HL-60/S4 treated with phorbol 12-myristate 13-acetate at 8.2 ng/mL for 4 days and 3 days (cell line): ENCODE measurements around the gene SCFD2.

Experiments used
- in situ Hi-C: fragments of 300-500 bp; cut with MboI; formaldehyde crosslinking; loops from 2 replicates; pipeline ENCODE4 v1.15.0; 2022; ENCODE audit warnings: low sequenced_read_pairs

Gene SCFD2

DNA sequence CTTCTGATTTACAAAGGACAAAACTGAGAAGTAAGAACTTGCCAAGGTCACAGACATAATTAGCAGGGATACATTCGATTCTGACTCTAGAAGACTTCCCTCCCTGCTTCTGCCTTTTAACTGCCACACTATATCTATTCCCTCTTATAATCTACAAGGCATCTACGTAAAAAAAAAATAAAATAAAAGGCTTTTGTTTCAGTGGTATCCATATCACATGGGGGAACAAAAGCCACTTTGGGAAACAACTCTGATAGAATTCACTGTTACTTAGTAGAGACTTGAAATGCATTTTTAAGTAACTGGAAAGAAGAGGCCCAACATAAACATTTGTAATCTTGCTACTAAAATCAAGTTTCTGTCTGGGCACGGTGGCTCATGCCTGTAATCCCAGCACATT lies 247.2 kb downstream of the SCFD2 start:
- in situ Hi-C loops, result no loop called here

DNA sequence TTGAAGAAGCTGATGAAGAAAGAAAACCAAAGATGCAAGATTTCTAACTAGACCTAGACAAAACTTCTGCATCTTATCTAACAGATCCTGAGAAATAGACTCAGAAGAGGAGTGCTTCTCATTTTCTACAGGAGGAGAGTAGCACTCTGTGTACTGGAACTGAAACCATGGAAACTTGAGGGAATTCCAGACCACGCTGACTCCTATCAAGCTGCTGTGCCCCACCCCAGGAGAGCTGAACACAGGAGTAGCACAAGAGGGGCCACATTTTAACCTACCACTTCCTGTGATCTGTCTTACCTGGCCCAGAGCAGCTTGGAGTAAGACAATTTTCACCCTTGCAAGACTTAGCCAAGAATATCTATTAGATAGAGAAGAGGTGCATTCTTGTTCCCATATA lies 248.9 kb downstream of the SCFD2 start:
- in situ Hi-C loops, result no loop called here

DNA sequence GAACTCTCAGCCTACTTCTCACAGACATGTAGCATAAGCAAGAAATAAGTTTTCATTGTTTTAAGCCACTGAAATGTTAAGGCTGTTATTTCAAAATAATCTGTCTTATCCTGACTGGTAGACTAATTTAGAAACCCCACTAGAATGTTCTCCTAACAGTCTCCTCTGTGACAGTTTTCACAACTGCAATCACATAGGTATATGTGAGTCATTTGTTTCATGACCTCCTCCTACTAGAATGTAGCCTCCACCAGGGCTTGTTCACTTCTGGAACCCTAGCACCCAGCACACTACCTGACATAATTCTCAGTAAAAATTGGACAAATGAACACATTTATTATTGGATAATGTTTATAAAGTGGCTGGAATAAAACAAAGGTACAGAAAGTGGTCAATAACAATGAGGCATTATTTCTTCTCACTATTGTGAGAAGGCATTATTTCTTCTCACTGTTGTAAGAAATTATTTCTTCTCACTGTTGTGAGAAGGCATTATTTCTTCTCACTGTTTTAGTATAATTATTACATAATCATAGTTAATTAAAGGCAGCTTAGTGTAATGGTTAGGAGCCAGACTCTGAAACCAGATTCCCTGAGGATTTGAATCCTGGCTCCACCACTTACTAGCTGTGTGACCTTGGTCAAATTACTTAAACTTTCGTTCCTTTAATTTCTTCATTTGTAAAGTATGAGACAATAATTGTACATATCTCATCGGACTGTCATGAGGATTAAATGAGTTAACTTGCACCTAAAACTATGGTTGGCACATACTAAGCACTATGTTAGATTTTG lies 252.2 kb downstream of the SCFD2 start:
- in situ Hi-C loops, result no loop called here

DNA sequence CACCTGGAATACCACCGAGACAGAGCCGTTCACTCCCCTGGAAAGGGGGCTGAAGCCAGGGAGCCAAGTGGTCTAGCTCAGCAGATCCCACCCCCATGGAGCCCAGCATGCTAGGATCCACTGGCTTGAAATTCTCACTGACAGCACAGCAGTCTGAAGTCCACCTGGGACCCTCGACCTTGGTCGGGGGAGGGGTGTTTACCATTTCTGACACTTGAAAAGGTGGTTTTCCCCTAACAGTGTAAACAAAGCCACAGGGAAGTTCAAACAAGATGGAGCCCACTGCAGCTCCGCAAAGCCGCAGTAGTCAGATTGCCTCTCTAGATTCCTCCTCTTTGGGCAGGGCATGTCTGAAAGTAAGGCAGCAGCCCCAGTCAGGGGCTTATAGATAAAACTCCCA lies 260.5 kb downstream of the SCFD2 start:
- in situ Hi-C loops, result no loop called here

DNA sequence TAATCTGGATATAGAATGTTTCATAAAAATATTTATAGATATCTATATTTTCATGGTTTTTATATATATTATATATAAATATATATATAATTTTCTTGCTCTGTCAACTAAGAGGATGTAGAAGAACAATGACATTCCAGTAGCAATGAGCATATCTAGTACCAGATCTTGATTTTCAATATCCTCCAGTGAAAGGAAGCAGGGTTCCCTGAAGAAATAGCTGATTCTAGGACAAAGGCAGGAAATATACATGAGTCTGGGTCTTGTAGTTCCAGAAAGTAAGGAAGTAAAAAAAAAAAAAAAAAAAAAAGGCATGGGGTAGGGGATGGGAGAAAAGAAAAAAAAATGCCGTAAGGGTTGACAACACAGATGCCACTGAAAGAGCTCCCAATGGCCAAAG lies 262.4 kb downstream of the SCFD2 start:
- in situ Hi-C loops, result no loop called here

DNA sequence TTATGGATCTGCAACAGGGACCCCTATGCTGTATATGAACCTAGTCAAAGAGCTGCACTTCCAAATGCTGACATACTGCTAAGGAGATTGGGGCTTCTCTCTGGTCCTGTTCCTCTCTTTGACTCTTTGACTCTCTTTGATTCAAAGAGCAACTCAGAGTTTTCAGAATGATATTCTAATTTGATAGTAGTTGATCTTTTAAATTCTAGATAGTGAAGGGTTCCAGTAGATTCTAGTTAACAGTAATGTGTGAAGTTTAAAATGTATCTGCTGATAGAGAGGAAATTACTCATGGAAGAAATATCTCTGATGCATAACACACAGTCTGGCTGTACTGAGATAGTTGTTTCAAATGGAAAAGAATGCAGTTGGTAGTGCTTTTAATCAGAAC lies 264.7 kb downstream of the SCFD2 start:
- in situ Hi-C loops, result no loop called here

DNA sequence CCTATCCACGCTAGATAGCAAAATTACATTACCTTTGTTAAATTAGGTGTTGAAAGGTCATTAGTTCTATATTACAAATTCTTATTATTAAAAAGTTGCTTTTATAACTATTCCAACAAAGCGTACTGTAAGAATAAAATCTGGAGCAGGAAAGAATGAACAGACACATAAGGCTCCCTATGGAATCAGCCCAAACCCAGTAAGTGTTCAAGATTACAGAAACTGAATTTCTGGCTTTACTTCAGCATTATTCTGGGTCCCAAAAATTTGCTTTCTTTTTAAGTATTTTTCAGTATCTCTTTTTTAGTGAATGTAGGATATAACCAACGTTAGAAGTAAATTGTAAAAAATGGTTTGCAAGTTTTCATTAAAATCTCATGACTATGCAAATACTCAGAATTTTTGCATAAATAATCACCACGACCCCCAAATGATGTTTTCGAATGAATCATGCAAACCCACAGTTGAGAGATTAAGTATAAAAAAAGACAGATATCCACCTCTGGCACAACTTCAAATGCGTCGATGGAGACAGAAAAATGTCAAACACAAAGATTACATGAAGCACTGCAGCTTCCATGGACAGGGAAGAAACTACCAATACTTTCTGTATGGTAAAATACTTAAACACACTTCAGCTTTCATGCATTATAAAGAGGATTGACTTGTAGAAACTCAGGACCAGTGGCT lies 265.2 kb downstream of the SCFD2 start:
- in situ Hi-C loops, result no loop called here

DNA sequence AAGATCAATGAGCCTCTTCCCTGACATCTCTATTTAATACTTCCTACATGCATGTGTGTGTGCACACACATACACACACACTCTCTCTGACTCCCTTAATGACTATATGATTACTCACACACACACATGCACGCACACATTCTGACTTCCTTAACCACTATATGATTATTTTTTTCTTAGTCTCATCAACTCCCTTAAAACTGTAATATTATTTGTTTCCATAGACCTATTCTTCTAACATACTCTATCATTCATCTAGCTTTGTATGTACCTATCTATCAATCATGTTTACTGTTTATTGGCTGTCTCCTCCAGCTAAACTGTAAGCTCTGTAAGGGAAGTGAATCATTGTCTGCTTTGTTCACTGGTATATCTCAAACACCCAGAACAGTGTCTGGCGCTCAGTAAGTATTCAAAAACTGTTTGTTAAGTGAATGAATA lies 267.2 kb downstream of the SCFD2 start:
- in situ Hi-C loops, result no loop called here

DNA sequence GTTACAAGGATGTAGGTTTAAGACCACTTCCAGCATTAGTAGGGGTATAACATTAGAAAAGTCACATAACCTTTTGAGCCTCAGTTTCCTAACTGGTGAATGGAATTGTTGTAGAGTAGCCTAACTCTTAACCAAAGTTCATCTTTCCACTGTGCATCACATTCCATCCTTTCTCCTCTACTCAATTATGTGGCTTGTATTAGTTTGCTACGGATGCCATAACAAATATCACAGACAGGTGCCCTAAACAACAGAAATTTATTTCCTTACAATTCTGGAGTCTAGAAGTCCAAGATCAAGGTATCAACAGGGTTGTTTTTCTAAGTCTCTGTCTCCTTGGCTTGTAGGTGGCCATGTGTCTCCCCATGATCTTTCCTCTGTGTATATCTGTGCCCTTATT lies 271.8 kb downstream of the SCFD2 start:
- in situ Hi-C loops, result no loop called here

DNA sequence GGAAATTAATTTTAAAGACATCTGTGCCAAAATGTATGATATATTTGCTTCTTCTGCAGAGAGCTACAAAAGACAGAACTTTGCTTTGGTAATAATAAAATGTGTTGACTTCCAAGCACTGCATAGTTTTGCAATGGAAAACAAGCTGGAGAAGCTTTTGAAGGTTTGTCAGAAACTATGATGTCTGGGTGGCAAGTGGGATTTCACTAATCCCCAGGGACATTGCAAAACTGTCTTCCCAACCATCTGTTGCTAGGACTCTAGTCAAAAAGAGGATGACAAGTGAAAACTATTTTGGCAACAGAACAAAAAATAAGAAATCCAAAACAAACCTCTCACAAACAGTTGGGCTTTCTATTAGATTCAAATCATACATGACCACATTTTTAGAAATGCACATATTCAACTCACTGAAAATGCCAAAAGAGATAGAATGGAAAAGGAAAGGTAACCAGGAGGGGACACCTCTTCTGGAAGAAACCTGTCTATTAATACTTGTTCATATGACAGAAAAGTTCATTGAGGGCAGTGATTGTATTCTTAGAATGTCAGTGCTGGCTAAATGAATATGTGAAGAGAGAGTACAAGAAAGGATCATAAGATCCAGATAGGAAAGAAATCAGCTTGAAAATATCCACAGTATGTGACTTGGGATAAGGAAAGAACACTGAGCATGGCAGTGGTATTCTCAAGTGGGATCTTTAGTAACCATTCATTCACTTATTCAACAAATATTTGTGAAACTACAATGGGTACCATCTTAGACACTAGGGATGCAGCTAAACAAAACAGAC lies 275.7 kb downstream of the SCFD2 start:
- in situ Hi-C loops, result no loop called here

DNA sequence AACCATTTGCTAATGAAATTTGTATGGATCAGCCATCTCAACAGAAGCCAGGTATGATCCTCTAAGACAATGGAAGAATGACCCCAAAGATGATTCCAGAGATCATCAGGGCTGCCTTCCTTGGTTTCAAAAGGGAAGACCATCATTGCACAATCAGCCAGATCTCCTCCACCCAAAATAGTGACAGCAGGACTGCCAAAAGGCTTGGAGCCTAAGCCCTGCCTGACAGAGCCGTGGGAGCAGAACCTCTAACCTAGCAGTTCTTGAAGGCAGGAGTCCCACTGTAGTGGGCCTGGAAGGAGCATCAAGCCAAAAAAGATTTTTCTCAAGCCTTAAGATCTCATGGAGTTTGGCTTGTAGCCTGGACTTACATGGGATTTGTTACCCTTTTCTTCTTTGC lies 277.7 kb downstream of the SCFD2 start:
- in situ Hi-C loops, result no loop called here

DNA sequence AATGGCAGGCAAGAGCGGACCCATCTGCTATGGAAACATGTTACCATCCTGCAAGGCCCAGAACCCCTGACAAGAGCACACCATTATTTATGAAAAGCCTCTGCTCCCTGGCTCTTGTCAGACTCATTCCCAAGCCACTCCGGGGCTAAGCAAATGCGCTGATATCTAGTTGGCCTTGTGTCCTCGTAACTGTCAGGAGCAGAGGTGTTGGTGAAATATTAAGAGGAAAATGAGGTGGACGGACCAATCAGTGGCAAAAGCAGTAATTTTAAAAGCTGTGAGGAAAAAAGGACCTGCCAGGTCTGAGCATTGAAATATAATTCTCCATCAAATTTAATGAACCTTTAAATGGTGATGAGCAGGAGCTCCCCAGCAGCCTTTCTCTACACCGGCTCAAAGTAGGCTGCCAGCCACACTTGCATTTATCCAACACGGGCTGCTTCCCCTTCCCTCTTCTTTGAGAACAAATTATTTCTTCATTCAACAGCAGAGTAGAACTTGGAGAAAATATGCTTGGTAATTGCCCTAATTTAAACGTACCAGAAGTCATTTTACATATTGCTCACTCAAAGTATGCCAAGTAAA lies 289.4 kb downstream of the SCFD2 start:
- in situ Hi-C loops, result no loop called here

DNA sequence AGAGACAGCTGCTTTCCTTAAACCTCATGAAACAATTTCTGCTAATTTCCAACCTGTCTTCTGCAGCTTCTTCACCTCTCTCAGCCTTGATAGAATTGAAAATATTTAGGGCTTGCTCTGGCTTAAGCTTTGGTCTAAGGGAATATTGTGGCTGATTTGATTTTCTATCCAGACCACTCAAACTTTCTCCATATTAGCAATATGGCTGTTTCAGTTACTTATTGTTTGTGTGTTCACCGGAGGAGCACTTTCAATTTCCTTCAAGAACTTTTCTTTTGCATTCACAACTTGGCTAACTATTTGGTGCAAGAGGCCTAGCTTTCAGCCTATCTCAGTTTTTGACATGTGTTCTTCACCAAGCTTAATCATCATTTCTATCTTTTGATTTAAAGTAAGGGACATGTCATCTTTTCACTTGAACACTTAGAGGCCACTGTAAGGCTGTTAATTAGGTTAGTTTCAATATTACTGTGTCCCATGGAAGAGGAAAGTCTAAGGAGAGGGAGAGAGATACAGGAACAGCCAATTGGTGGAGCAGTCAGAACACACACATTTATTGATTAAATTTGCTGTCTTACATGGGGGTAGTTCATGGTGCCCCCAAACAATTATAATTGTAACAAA lies 290.6 kb downstream of the SCFD2 start:
- in situ Hi-C loops, result no loop called here

DNA sequence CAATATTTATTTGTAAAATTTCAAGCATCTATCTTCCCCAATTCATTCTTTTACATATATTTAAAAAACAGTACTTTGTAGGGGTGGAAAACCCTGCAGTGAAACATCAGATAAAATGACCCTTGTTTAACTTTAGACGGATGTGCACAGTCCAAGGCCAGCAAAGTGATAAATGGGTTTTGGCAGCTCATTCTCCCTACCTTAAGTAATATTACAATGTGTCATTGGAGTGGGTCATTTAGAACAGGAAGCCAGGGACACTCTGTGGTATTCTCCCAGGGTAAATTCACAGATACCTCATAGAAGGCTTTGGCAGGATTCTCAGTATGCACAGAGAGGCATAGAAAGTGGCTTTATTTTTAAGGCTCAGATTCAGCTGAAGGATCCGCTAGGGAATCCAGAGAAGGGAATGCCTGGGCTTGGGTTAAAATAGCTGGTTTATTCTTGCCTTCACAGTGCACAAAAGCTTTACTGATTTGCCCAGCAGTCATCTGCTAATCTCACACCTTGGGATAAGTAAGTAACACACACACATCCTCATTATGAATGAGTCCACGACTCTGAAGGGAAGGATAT lies 297.0 kb downstream of the SCFD2 start:
- in situ Hi-C loops, result no loop called here

DNA sequence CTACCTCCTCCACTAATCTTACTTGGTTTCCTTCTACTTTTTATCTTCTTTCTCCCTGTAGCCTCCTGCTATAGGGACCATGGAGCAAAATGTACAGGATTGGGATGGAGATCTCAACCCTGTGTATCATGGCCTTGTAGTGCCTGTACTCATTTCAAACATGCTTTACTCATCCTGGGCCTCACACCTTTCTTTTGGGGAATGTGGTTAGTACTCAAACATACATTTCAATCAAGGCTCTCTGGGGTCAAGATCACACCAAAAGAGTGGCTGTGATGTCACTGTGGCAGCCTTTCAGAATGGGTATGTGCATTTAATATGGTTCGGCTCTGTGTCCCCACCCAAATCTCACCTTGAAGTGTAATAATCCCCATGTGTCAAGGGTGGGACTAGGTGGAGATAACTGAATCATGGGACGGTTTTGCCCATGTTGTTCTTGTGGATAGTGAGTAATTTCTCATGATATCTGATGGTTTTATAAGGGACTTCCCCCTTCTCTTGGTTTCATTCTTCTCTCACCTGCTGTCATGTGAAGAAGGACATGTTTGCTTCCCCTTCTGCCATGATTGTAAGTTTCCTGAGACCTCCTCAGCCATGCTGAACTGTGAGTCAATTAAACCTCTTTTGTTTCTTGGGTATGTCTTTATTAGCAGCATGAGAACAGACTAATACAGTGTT lies 298.6 kb downstream of the SCFD2 start:
- in situ Hi-C loops, result no loop called here

DNA sequence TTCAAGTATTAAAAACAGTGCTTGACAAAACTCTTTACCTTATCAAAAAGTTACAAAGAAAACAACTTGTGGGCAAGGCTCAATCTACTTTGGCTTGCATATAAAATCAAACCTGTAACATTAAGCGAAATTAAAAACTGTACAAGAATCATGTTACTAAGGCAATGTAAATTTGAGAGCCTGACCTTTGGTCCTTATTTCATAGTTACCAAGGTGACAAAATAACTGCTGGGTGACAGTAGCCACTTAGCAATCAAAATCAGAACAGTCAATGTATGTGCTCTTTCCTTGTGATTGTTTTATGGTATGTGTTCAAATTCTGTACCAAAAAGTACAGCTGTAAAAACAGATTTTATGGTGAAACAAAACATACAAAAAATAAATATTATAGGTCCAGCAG lies 299.7 kb downstream of the SCFD2 start:
- in situ Hi-C loops, result no loop called here

DNA sequence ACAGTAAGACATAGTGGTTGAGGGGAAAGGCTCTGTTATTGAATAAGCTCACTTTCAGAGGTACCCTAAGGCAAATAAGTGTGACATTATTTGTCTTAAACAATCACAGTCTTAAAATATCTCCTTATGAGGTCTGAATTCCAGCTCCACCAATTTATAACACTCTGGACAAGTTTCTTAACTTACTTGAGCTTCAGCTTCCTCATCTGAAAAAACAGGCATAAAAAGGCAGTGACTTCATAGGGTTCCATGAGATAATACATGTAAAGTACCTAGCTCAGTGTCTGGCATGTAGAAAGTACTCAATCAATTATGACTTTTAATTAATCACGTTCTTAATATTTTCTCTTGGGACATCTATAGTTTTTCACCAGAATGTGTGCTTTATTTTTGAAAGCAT lies 301.3 kb downstream of the SCFD2 start:
- in situ Hi-C loops, result no loop called here

DNA sequence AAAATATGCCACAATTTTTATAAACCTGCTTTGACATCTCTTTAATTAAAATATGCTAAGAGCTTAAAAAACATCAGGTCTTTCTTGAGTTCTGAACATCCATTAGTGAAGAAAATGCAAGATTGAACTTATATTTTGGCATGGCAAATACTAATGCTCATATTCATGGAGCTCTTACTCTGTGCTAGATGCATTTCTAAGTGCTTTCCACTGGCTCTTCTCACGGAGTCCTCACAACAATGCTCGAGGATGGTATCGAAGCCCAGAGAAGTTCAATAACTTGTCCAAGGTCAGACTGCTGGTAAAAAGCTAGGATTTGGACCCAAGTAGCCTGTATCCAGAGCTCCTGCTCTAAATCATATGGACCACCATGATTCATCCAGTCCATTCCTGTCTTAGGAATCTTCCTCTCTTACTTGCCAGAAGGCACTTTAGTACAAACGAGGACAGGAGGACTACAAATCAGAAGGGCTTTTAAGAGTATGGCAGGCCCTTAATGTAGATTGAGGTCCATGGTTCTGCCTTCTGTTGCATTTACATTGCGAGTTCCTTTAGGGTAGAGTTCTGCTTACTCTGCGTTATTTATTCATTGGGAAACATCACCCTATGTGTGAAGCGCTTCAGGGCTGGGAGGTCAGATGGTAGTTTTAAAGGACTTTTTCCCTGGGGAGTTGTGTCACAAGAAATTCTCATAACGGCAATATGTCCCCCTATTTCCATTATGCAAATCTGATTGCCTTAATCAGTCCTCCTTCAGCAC lies 304.6 kb downstream of the SCFD2 start:
- in situ Hi-C loops, result no loop called here

DNA sequence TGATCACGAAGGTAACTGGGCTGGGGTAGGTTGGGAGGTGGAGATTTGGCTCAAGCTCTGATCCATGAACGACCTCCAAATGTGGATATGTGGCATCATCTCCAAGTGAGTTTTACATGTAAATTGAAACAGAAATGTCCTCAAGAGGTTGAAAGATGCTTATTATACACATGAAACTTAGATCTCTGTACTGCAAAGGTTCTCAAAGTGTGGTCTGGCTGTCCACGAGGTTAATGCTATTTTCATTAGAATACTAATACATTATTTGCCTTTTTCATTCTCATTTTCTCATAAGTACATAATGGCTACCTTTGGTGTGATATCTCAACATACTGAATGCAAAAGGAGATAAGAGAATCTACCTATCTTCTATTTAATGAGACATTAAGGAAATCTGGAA lies 305.6 kb downstream of the SCFD2 start:
- in situ Hi-C loops, result no loop called here
